ENCODE data around the gene ZNF28. TPM values are rescaled to one million over a fixed set of nuclear protein-coding genes. Genes with fewer than 3 reads are reported as not detected.
"Not testable (repeated sequence)": the region's sequence is repeated elsewhere in the genome, so short reads cannot be mapped to it uniquely, and the experiment has no call there.

The ZNF28 gene
- 7.1 TPM for total RNA-seq
- long read RNA-seq, full-length matches to known transcripts = 4 of 18 reads
- long read RNA-seq, partial matches to known transcripts = 0 of 18 reads
- long read RNA-seq, other reads (novel, unspliced or antisense) = 14 of 18 reads

DNA sequence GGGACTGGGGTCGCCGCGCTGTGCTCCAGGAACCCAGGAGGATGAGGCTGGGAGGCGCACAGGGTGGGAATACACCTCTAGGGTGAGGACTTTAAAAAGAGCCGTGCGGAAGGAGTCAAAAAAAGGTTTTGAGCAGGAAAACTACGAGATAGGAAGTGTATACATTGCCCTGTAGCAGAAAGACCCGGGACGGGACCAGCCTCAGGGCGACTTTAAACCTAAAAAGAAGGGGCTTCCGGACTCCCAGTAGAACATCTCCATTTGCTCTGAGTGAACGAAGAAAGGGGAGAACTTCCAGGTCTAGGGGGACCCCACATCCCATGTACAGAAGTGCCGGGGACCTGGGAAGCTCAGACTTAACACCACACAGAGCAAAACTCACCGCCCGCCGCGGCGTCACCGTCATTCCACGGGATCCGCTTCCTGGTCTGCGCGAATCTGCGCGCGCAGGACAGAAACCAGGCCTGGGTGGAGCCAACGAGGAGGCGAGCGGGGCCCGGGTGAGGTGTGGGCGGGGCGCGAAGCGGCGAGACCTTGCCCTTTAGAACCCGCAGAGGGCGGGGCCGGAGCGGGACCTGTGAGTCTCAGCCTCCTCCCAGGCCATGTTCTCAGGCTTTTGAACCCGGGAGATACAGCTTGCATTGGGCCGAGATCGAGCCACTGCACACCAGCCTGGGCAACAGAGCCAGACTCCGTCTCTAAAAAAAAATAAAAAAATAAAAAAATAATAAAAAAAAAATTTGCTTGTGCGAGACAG is at the start of gene ZNF28:
Gene ZNF28 (minus strand): TSS at position 430 of the 757 bp plus-strand sequence. CDS start 3,675 bp downstream, outside the sequence.
- H3K9me3 ChIP-seq (replicated peaks); intact Hi-C loops (cut with micrococcal nuclease); H3K27me3 ChIP-seq (ENCODE audit: low read depth); H3K36me3 ChIP-seq: not testable (repeated sequence)
- Histone ChIP-seq H3K4me3 (peak within 1 kb of the TSS; percentile 83), H3K4me1 (peaks cover 11% of the 10 kb centered on the region), H3K27ac (replicated peaks) (peak within 1 kb of the TSS; percentile 76)
- peak; percentile 77 for DNase-seq

DNA sequence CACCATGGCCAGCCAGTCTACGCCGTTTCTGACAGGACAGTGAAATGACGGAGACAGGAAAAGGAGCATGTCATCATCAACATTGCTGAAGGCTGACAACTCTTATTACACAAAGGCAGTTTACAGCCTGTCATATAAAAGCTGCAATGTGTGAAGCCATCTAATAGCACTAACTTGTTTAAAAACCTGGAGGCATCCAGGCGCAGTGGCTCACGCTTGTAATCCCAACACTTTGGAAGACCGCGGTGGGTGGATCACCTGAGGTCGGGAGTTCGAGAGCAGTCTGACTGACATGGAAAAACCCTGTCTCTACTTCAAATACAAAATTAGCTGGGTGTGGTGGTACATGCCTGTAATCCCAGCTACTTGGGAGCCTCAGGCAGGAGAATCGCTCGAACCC is 46.6 kb upstream of the ZNF28 start:
- H3K27me3 ChIP-seq (ENCODE audit: low read depth); DNase-seq; H3K4me1 ChIP-seq; H3K9me3 ChIP-seq (replicated peaks); H3K36me3 ChIP-seq; H3K4me3 ChIP-seq; H3K27ac ChIP-seq (replicated peaks); intact Hi-C loops (cut with micrococcal nuclease): not testable (repeated sequence)

DNA sequence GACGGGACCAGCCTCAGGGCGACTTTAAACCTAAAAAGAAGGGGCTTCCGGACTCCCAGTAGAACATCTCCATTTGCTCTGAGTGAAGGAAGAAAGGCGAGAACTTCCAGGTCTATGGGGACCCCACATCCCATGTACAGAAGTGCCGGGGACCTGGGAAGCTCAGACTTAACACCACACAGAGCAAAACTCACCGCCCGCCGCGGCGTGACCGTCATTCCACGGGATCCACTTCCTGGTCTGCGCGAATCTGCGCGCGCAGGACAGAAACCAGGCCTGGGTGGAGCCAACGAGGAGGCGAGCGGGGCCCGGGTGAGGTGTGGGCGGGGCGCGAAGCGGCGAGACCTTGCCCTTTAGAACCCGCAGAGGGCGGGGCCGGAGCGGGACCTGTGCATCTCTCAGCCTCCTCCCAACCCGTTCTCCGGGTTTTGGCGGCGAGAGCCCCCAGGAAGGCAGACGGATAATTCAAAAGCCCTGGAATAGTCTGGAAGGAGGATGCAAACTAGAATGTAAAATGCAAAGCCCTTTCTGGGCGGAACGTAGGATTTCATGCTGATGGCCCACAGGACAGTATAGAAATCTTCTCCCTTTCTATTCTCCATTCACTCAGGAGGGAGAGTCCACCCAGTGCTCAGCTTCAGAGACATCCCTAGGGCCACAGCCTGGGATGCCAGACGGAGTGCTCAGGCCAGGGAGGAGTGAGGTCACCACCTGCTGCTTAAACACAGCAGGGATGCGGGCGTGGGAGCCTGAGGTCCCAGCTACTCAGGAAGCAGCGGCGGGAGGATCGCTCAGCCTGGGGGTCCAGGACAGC is 36.2 kb upstream of the ZNF28 start, which contains the start of gene ZNF468:
Gene ZNF468 (minus strand): TSS at position 242 of the 814 bp plus-strand sequence. CDS start 3,347 bp downstream, outside the sequence.
- H3K9me3 ChIP-seq (replicated peaks); intact Hi-C loops (cut with micrococcal nuclease); H3K27me3 ChIP-seq (ENCODE audit: low read depth); H3K4me1 ChIP-seq: not testable (repeated sequence)
- H3K27ac ChIP-seq (replicated peaks) = peak within 1 kb of the TSS; percentile 60
- H3K36me3 ChIP-seq = peaks cover 16% of the 10 kb centered on the region
- peak; percentile 60 for DNase-seq
- peak within 1 kb of the TSS; percentile 76 for H3K4me3 ChIP-seq
- TF ChIP-seq, protein P1, sequence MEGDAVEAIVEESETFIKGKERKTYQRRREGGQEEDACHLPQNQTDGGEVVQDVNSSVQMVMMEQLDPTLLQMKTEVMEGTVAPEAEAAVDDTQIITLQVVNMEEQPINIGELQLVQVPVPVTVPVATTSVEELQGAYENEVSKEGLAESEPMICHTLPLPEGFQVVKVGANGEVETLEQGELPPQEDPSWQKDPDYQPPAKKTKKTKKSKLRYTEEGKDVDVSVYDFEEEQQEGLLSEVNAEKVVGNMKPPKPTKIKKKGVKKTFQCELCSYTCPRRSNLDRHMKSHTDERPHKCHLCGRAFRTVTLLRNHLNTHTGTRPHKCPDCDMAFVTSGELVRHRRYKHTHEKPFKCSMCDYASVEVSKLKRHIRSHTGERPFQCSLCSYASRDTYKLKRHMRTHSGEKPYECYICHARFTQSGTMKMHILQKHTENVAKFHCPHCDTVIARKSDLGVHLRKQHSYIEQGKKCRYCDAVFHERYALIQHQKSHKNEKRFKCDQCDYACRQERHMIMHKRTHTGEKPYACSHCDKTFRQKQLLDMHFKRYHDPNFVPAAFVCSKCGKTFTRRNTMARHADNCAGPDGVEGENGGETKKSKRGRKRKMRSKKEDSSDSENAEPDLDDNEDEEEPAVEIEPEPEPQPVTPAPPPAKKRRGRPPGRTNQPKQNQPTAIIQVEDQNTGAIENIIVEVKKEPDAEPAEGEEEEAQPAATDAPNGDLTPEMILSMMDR (IDR thresholded peaks at IDR 0.05; ENCODE audit: borderline replicate concordance) = peak; percentile 33

DNA sequence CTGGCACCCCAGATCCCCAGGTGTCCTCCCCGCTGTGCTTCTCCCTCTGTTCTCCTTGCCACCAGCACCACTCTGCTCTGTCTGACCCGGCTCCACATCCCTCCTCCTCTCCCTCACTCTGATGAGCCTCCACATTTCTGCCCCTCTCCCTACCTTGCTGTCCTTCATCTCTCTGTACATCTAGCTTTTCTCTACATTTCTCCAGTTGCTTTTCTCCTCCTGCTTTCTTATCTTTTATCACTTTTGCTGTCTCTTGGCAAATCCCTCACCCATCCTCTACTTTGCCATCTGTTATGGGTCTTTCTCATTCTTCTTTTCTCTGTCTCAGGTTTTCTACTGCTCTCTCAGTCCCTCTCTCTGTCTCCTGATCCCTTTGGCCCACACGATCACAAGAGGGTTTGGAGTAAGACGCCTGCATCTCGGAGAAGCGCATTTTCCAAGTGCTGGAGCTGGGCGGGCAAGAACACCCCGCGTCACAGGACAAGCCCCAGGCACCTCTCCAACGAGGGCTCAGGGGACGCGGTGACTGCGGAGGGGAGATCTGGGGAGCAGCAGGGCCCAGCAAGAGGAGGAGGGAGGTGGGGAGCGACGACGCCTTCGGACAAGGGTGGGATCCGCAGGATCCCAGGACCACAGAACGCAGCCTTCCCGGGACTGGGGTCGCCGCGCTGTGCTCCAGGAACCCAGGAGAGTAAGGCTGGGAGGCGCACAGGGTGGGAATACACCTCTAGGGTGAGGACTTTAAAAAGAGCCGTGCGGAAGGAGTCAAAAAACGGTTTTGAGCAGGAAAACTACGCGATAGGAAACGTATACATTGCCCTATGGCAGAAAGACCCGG is 35.3 kb upstream of the ZNF28 start:
- H3K27me3 ChIP-seq (ENCODE audit: low read depth); H3K4me1 ChIP-seq; intact Hi-C loops (cut with micrococcal nuclease); H3K9me3 ChIP-seq (replicated peaks); DNase-seq: not testable (repeated sequence)
- Histone ChIP-seq H3K4me3 (peak overlapping the region; percentile 76), H3K36me3 (peaks cover 24% of the 10 kb centered on the region), H3K27ac (replicated peaks) (peak overlapping the region; percentile 60)

DNA sequence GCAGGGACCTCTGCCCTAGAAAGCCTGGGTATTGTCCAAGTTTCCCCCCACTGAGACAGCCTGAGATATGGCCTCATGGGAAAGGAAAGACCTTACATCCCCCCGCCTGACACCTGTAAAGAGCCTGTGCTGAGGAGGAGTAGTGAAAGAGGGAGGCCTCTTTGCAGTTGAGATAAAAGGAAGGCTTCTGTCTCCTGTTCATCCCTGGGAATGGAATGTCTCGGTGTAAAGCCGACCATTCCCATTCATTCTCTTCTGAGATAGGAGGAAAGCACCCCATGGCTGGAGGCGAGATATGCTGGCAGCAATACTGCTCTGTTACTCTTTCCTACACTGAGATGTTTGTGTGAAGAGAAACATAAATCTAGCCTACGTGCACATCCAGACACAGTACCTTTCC is 25.9 kb upstream of the ZNF28 start:
- intact Hi-C loops (cut with micrococcal nuclease); H3K4me1 ChIP-seq; DNase-seq; H3K27ac ChIP-seq (replicated peaks); H3K4me3 ChIP-seq; H3K27me3 ChIP-seq (ENCODE audit: low read depth): not testable (repeated sequence)
- Histone ChIP-seq H3K9me3 (replicated peaks) (peaks cover 28% of the 10 kb centered on the region), H3K36me3 (peaks cover 87% of the 10 kb centered on the region)

DNA sequence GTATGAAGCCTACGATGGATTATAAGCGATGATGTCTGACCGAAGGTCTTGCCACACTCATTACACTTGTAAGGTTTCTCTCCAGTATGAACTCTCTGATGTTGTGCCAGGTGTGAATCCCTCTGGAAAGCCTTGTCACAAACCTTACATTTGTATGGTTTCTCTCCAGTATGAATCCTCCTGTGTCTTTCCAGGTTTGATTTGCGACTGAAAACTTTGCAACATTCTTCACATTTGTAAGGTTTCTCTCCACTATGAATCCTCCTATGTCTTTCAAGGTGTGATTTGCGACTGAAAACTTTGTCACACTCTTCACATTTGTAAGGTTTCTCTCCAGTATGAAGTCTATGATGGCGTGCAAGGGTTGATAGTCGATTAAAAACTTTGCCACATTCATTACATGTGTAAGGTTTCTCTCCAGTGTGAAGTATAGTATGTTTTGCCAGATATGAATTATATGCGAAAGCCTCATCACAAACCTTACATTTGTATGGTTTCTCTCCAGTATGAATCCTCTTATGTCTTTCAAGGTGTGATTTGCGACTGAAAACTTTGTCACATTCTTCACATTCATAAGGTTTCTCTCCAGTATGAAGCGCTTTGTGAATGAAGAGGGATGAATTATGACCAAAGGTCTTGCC is 19.5 kb upstream of the ZNF28 start:
- DNase-seq; H3K27me3 ChIP-seq (ENCODE audit: low read depth); intact Hi-C loops (cut with micrococcal nuclease); H3K27ac ChIP-seq (replicated peaks); H3K4me1 ChIP-seq; H3K4me3 ChIP-seq: not testable (repeated sequence)
- H3K9me3 ChIP-seq (replicated peaks) = peaks cover 90% of the 10 kb centered on the region
- peaks cover 97% of the 10 kb centered on the region for H3K36me3 ChIP-seq

DNA sequence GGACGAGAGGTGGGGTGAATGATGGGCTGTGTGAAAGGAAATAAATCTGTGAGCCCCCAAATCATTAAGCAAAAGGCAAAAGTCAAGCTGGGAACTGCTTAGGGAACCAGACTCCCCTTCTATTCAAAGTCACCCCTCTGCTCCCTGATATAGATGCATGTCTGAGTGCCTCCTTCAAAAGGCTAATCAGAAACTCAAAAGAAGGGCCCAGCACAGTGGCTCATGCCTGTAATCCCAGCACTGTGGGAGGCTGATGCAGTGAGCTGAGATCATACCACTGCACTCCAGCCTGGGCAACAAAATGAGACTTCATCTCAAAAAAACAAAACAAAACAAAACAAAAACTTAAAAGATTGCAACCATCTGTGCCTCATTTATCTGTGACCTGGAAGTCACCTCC is 12.9 kb upstream of the ZNF28 start:
- intact Hi-C loops (cut with micrococcal nuclease); H3K4me3 ChIP-seq; H3K4me1 ChIP-seq; H3K27me3 ChIP-seq (ENCODE audit: low read depth); DNase-seq; H3K27ac ChIP-seq (replicated peaks): not testable (repeated sequence)
- H3K36me3 ChIP-seq = peaks cover 32% of the 10 kb centered on the region
- peaks cover 34% of the 10 kb centered on the region for H3K9me3 ChIP-seq (replicated peaks)

DNA sequence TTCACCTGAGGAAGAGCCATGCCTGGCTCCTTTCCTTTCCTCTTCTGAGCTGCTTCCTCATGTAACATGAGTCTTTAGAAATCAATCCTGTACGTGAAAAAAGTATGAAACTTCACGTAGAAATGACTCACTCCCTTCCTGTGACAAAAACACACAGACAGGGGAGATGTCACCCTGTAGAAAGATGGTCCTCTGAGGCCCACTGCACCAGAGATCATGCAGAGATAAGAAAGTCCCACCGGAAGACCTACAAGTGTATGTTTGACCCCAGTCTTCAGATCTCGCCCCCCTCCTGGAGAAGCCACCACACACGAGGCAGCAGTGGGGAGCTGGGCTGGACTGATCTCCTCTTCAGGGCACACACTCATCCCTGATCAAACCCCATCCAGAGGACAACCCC is 12.1 kb upstream of the ZNF28 start:
- DNase-seq; H3K27me3 ChIP-seq (ENCODE audit: low read depth); intact Hi-C loops (cut with micrococcal nuclease); H3K4me1 ChIP-seq; H3K4me3 ChIP-seq; H3K27ac ChIP-seq (replicated peaks): not testable (repeated sequence)
- Histone ChIP-seq H3K9me3 (replicated peaks) (peaks cover 27% of the 10 kb centered on the region), H3K36me3 (peaks cover 25% of the 10 kb centered on the region)

DNA sequence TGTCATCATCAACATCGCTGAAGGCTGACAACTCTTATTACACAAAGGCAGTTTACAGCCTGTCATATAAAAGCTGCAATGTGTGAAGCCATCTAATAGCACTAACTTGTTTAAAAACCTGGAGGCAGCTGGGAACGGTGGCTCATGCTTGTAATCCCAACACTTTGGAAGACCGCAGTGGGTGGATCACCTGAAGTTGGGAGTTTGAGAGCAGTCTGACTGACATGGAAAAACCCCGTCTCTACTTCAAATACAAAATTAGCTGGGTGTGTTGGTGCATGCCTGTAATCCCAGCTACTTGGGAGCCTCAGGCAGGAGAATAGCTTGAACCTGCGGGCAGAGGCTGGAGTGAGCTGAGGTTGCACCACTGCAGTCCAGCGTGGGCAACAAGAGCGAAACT is 8.4 kb upstream of the ZNF28 start:
- H3K27me3 ChIP-seq (ENCODE audit: low read depth); H3K36me3 ChIP-seq; intact Hi-C loops (cut with micrococcal nuclease); H3K4me3 ChIP-seq; H3K27ac ChIP-seq (replicated peaks); H3K9me3 ChIP-seq (replicated peaks); H3K4me1 ChIP-seq; DNase-seq: not testable (repeated sequence)

Measured in left ventricle myocardium inferior (tissue), 1 donor.